Testis (tissue), 3 donors: ENCODE data around the gene LSM12. TPM values are rescaled to one million over a fixed set of nuclear protein-coding genes. Genes with fewer than 3 reads are reported as not detected.

ENCODE experiments used
- DNase-seq: peaks from one replicate; pipeline ENCODE4 v3.0.0-alpha.2; 2019
- H3K27ac ChIP-seq, 2 donors: fragments of 200-600 bp; sonication (generic); one replicate each; pipeline ENCODE4 v1.5.1; 2019
- H3K27me3 ChIP-seq: fragments of 200-600 bp; sonication (generic); one replicate; pipeline ENCODE4 v1.5.1; 2019
- H3K36me3 ChIP-seq: fragments of 200-600 bp; sonication (generic); one replicate; pipeline ENCODE4 v1.5.1; 2017; ENCODE audit warnings: low read depth; ENCODE audit errors: missing control alignments
- H3K4me1 ChIP-seq: fragments of 200-600 bp; sonication (generic); one replicate; pipeline ENCODE4 v1.5.1; 2019
- H3K4me3 ChIP-seq, 2 donors: fragments of 200-600 bp; sonication (generic); one replicate each; pipeline ENCODE4 v1.5.1; 2017 to 2019
- H3K9me3 ChIP-seq: fragments of 200-600 bp; sonication (generic); one replicate; pipeline ENCODE4 v1.5.1; 2017
- CTCF ChIP-seq, 3 experiments: fragments of 450-650 bp in 2 of 3; fragments of 200-600 bp in 1 of 3; sonication (generic) in 1 of 3; IDR thresholded peaks; one replicate each; pipeline ENCODE4 v1.5.1; 2016 to 2019; ENCODE audit warnings: antibody characterized with exemption in 3 of 3, mild to moderate bottlenecking in 2 of 3, moderate library complexity in 1 of 3
- POLR2A ChIP-seq: fragments of 450-650 bp; IDR thresholded peaks from one replicate; pipeline ENCODE4 v1.6.1; 2017; ENCODE audit warnings: antibody characterized with exemption, mild to moderate bottlenecking, moderate library complexity
- WGBS, 2 donors: methylation state at CpG; one replicate each; pipeline ENCODE4 v1.1.5; 2018; 5-methylcytosine and 5-hydroxymethylcytosine counted together
- intact Hi-C: fragments of 100-400 bp; cut with DNase I; formaldehyde crosslinking; loops from one replicate; pipeline ENCODE4 v1.15.1; 2023; ENCODE audit warnings: low total_unique reads
- polyA plus RNA-seq: library from polyadenylated mRNA; stranded (reverse); fragments of 350-450 nt; fragmentation: Illumina TruSeq; extraction: RNeasy Lipid Tissue Mini Kit (QIAGEN cat#74804); gene quantifications from one replicate; pipeline ENCODE4 v1.2.3, GENCODE V29; 2014; ENCODE audit warnings: low read depth, low replicate concordance; ENCODE audit not compliant: insufficient read depth
- total RNA-seq, 2 donors: library from RNA; depleted of rRNA; stranded (reverse); fragments of >200 nt; gene quantifications; one replicate each; pipeline ENCODE4 v1.2.3, GENCODE V29; 2016

LSM12 gene
- total and polyA plus RNA-seq, 3 donors from 2014 or later: 52.7 to 74.4 (median 57.6) TPM

DNA sequence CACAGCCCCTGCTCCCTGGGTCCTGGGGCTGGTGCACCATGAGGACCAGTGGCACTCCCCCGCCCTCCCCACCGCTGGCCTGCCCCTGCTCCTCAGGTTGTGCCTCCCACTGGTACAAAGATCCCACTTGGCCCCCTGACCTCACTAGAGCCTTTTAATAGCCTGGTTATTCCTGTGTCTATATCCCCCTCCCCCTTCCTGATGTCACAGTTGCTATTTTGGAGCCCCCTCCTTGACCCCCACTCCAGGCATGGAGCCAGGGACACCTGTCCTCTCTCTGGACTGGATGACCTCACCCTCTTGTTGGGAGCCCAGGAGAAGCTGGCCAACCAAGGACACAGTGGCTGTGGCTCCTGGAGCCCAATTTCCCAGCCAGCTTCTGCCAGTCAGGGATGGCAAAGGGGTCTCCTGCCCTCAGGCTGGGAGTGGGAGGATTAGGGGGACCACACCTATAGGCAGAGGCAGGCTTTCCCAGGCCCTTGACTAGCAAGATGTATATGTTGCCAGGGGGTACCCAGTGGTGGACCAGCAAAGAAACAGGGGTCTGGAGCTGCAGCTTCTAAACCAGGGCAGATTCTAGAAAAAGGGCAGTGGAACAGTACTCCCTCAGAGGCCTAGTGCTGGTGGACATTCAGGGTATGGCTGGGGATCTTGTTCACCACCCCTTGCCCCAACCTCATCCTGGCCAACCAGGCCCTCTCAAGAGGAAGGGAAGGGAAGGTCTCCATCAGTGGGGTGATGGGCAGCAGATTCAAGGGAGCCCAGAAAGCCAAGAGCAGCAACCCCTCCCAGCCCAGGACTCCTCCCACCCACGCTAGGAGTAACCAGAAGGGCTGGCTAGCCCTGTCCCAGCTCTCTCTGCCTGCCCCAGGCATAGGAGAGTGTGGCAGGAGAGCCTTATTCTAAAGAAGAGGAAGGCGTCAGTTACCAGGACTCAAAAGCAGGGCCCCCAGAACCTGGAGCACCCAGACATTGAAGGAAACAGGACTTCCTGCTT is 46.1 kb upstream of the LSM12 start:
- H3K27ac ChIP-seq: peak overlapping the region; percentile 75 to 91
- intact Hi-C loops: loop anchor here (10.0 kb wide), 1 partner anchor 48 kb away; the partner anchor contains the start of gene LSM12
- H3K27me3 ChIP-seq: no peaks in the 10 kb centered on the region
- no peaks in the 10 kb centered on the region for H3K9me3 ChIP-seq
- no peak overlapping the region for H3K4me3 ChIP-seq
- H3K4me1 ChIP-seq: peaks cover 84% of the 10 kb centered on the region
- H3K36me3 ChIP-seq: no peaks in the 10 kb centered on the region
- TF ChIP-seq POLR2A (no peak), CTCF (IDR thresholded peaks at IDR 0.05) (no peak)
- WGBS, 2 donors: 72 to 77% methylated on average over 3 to 4 of the region's 4 CpGs
- DNase-seq: peak; percentile 35

DNA sequence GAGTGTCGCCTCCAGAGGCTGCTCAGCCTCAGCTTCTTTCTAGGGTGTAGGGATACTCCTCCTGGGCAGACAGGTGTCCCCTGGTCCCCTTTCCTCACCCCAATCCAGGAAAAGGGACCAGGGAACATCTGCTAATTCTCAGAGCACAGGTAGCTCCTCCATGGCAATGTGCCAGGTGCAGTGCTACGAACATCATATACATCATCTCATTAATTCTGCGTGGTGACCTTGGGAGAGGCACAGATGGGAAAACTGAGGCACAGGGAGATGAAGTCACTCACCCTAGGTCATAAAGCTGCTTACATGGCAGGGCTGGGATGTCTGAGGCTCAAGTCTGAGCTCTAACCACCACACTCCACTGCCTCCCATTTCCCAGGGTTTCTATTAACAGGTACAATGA is 45.3 kb upstream of the LSM12 start:
- no peak for DNase-seq
- no peak overlapping the region for H3K4me3 ChIP-seq

GRCh38 chr17:44110823-44111633 is 44.6 kb upstream of the LSM12 start:
- 14 to 41% methylated on average over 11 to 27 of the region's 28 CpGs for WGBS, 2 donors
- peak; percentile 51 for TF ChIP-seq POLR2A
- peak in 1 of 3 experiments; percentile 23 for TF ChIP-seq CTCF (IDR thresholded peaks at IDR 0.05)
- Histone ChIP-seq H3K36me3 (no peaks in the 10 kb centered on the region), H3K27me3 (no peaks in the 10 kb centered on the region), H3K4me1 (peaks cover 93% of the 10 kb centered on the region), H3K27ac (peak overlapping the region; percentile 75 to 91), H3K4me3 (peak overlapping the region; percentile 31 to 49), H3K9me3 (no peaks in the 10 kb centered on the region)
- intact Hi-C loops: loop anchor here (10.0 kb wide), 1 partner anchor 46 kb away; the partner anchor contains the start of gene LSM12
- DNase-seq: peak; percentile 98

More for the DNA sequence above, 45.3 kb upstream of the LSM12 start:
- Histone ChIP-seq H3K9me3 (no peaks in the 10 kb centered on the region), H3K4me1 (peaks cover 92% of the 10 kb centered on the region), H3K27me3 (no peaks in the 10 kb centered on the region), H3K27ac (peak overlapping the region; percentile 75 to 91), H3K36me3 (no peaks in the 10 kb centered on the region)
- WGBS, 2 donors: 53 to 69% methylated on average over 3 of the region's 3 CpGs
- TF ChIP-seq CTCF (IDR thresholded peaks at IDR 0.05): no peak
- intact Hi-C loops: loop anchor here (10.0 kb wide), 1 partner anchor 47 kb away; the partner anchor contains the start of gene LSM12

- intact Hi-C loops: loop anchor here (10.0 kb wide), 1 partner anchor 45 kb away; the partner anchor contains the start of gene LSM12
- H3K4me1 ChIP-seq: peaks cover 84% of the 10 kb centered on the region
- H3K36me3 ChIP-seq: no peaks in the 10 kb centered on the region
- no peaks in the 10 kb centered on the region for H3K27me3 ChIP-seq
- no peak for TF ChIP-seq POLR2A
- TF ChIP-seq CTCF (IDR thresholded peaks at IDR 0.05): no peak
- H3K4me3 ChIP-seq: peak overlapping the region in 1 of 2 donors; percentile 49
- no peaks in the 10 kb centered on the region for H3K9me3 ChIP-seq
- H3K27ac ChIP-seq: peak overlapping the region; percentile 28 to 91
- DNase-seq: no peak
- WGBS, 2 donors: 61 to 64% methylated on average over 9 to 10 of the region's 10 CpGs
Observed at GRCh38 chr17:44110011-44110686, 43.7 kb upstream of the LSM12 start.
